Measurements from ENCODE around the gene IGIP.

GRCh38 chr5:140174465-140175366 is 49.0 kb downstream of the IGIP start, which contains the start of gene CYSTM1:
- TF ChIP-seq CTCF (optimal IDR thresholded peaks at IDR 0.05 in 1 of 3, IDR thresholded peaks at IDR 0.05 in 1 of 3, conservative IDR thresholded peaks at IDR 0.05 in 1 of 3; ENCODE audit: extremely low read depth in 1 of 3, insufficient read depth in 2 of 3, low read length in 3 of 3) (no peak), EZH2 (IDR thresholded peaks at IDR 0.05; ENCODE audit: low read length) (no peak)
